Mesenteric fat pad (tissue), 1 donor: ENCODE measurements around the gene SDF2. TPM values are rescaled to one million over a fixed set of nuclear protein-coding genes. Genes with fewer than 3 reads are reported as not detected.

Source experiments
- DNase-seq: peaks from one replicate; pipeline ENCODE4 v3.0.0-alpha.2; 2020; ENCODE audit warnings: low spot score
- long read RNA-seq: library from polyadenylated mRNA; unstranded; transcript quantifications from one replicate; pipeline ENCODE4 v2.0.0, GENCODE V29; 2020
- total RNA-seq: library from RNA; stranded (reverse); fragmentation: NEBNext Ultra II Directional; extraction: Animal tissue kit (Norgen Biotek cat#: 25700); gene quantifications from one replicate; pipeline ENCODE4 v1.2.1, GENCODE V29; 2021
- donor health status: DM: yes; HTN: yes; CAD: no.

SDF2 gene
- total RNA-seq: 41.8 TPM
- long read RNA-seq, transcript SDF2-201 (3 exons, 1,568 nt): major isoform, 55 of 63 reads
- long read RNA-seq, partial matches to known transcripts: 0 of 63 reads
- long read RNA-seq, other reads (novel, unspliced or antisense): 4 of 63 reads

- DNase-seq: peak; percentile 97
Measured at GRCh38 chr17:28661635-28662526, at the start of gene SDF2, which contains the start of gene SUPT6H. TSS of gene SDF2 (minus strand) at chr17:28661906. CDS start at chr17:28661876, 30 bp downstream. TSS of gene SUPT6H (plus strand) at chr17:28662205. CDS start at chr17:28673402, 11,197 bp downstream.

- peak; percentile 96 for DNase-seq
Measured at GRCh38 chr17:28710861-28711722, 49.4 kb upstream of the SDF2 start.

GRCh38 chr17:28707339-28707720 lies 45.6 kb upstream of the SDF2 start:
- no peak for DNase-seq

- no peak for DNase-seq
Measured at GRCh38 chr17:28706471-28707338, 45.0 kb upstream of the SDF2 start.

- no peak for DNase-seq
Measured at GRCh38 chr17:28705728-28706334, 44.1 kb upstream of the SDF2 start.

GRCh38 chr17:28705074-28705659 lies 43.5 kb upstream of the SDF2 start:
- DNase-seq: no peak

GRCh38 chr17:28704219-28704858 lies 42.6 kb upstream of the SDF2 start:
- DNase-seq: no peak

GRCh38 chr17:28703552-28704218 lies 42.0 kb upstream of the SDF2 start:
- no peak for DNase-seq

GRCh38 chr17:28702752-28703150 lies 41.0 kb upstream of the SDF2 start:
- DNase-seq: no peak

GRCh38 chr17:28702026-28702751 lies 40.5 kb upstream of the SDF2 start:
- DNase-seq: no peak

- DNase-seq: no peak
Measured at GRCh38 chr17:28700830-28701492, 39.3 kb upstream of the SDF2 start.

- no peak for DNase-seq
Measured at GRCh38 chr17:28700278-28700677, 38.6 kb upstream of the SDF2 start.

- DNase-seq: no peak
Measured at GRCh38 chr17:28698253-28698941, 36.7 kb upstream of the SDF2 start.

GRCh38 chr17:28693869-28694268 lies 32.2 kb upstream of the SDF2 start:
- DNase-seq: no peak

GRCh38 chr17:28689011-28689410 lies 27.3 kb upstream of the SDF2 start:
- DNase-seq: no peak

GRCh38 chr17:28688481-28688880 lies 26.8 kb upstream of the SDF2 start:
- no peak for DNase-seq

GRCh38 chr17:28686296-28686695 lies 24.6 kb upstream of the SDF2 start:
- no peak for DNase-seq
